Activated CD8-positive, alpha-beta memory T cell treated with anti-CD3 and anti-CD28 coated beads, Interleukin-2, amount 10 ng/mL, durations not matched to agents 7 days and 5 days (primary cell): ENCODE results near the gene CYP51A1. TPM values are rescaled to one million over a fixed set of nuclear protein-coding genes. Genes with fewer than 3 reads are reported as not detected.
"Not testable (repeated sequence)": the region's sequence is repeated elsewhere in the genome, so short reads cannot be mapped to it uniquely, and the experiment has no call there.

Experiments
- ATAC-seq: fragments of 150-1000 bp; cut with Tn5 transposase; one replicate; pipeline ENCODE4 v1.10.0; 2021; ENCODE audit warnings: moderate library complexity
- CTCF ChIA-PET: fragments of 350-600 bp; sonication (Branson Sonifier 250); formaldehyde crosslinking; loops from one replicate; lab custom pipeline; 2021; ENCODE audit warnings: antibody characterized with exemption; lab: Charles Lee
- DNase-seq: peaks from one replicate; pipeline ENCODE4 v3.0.0-alpha.2; 2020
- H3K27ac Mint-ChIP-seq: one replicate; pipeline ENCODE4 v1.8.0; 2021; ENCODE audit warnings: mild to moderate bottlenecking, mixed read lengths
- H3K27me3 Mint-ChIP-seq: one replicate; pipeline ENCODE4 v1.8.0; 2021; ENCODE audit warnings: mixed read lengths
- H3K36me3 Mint-ChIP-seq: one replicate; pipeline ENCODE4 v1.8.0; 2021; ENCODE audit warnings: mild to moderate bottlenecking, mixed read lengths
- H3K4me1 Mint-ChIP-seq: one replicate; pipeline ENCODE4 v1.8.0; 2021; ENCODE audit warnings: mixed read lengths
- H3K4me3 Mint-ChIP-seq: one replicate; pipeline ENCODE4 v1.8.0; 2021; ENCODE audit warnings: mild to moderate bottlenecking, moderate library complexity, mixed read lengths
- H3K9me3 Mint-ChIP-seq: one replicate; pipeline ENCODE4 v1.8.0; 2022; ENCODE audit warnings: low read depth, mixed read lengths
- total RNA-seq, 2 experiments: library from RNA; stranded (reverse); gene quantifications; one replicate each; pipeline ENCODE4 v1.2.3, GENCODE V29; 2021

Gene CYP51A1
- 10 to 100 TPM; 40.7 to 68.2 TPM for total RNA-seq

DNA sequence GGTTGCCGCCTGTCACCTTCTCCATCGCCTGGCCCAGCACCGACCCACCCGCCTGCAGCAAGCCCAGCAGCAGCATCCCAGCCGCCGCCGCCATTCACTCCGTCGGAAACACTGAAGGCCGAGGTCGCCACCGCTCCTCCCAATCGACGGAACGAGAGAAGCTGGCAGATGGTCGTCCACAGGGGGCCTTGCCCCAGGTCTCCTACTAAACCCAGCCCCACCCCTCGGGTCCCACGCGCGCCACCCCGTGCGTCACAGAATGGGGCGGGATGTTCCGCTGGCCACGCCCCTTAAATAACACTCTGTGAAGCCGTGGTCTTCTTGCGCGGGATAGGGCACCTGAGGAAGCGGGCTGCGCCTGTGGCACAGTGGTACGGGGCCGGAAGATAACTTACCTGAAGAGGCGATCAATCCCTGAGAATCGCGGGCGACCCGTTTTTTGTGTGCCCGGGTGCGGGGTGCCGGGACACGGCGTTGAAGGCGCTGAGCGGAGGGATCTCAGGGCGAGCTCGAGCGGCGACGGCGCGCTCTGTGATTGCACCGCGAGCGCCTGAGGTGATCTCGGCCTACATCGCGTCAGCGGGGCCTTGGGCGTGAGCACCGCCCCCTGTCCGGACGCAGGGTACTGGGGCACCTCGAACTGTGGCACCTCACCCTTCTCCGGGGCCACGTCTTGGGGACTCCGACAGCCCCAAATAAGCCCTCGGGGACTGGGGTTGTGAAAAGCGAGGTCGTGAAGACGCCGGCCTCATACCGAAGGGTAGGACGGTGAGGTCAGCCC lies at the start of gene CYP51A1:
Gene CYP51A1, minus strand, starts transcription at position 207 of the 781 bp plus-strand sequence. Its CDS starts 113 bp downstream, at position 94.
- ATAC-seq = peak; percentile 93

DNA sequence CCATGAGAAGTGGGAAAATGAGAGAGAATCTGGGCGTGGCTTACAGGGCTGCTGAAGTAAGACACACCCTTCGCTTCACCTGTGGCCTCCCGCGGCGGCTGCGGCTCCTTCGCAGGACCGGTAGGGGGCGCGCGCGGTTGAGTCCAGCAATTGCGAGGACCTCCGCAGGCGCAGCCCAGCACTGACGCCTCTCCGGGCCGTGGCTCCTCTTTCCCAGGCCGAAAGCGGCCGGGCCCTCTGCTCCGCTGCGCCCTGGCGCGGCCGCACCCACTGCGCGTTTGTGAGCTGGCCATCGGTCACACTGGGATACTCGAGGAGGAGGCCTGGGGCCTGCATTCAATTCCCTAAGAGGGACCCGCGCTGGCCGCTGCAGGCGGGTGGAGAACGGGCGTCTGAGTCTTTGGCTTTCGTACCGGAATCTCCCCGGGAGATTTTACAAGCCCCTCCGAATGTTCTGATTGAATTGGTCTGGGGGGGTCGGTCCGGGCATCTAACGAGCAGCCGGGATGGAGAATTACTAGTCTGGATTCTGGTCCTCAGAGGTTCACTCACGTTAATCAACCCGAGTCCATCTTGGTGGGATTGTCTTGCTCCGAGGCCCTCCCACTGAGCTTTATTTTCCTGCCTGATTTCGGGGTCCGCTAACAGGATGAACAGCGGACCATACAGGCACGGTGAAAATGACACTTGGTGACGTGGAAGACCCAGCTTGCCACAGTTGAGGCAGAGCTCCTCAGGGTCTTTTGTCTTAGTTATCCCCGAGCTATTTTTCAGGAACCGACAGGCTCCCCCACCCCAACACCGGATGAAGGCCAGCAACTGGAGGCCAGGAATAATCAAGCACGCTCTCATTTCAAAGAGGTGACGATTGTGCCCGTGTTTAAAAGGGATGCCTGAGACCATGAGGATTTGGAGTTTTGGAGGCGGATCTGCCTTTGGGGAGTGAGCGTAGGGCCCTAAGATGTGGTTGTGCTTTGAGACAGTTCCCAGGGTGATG lies 44.9 kb upstream of the CYP51A1 start, which contains the start of gene LRRD1:
Gene LRRD1, minus strand, starts transcription at position 215 of the 997 bp plus-strand sequence. CDS start 13,940 bp downstream, outside the sequence.
- H3K27ac Mint-ChIP-seq = no peak within 1 kb of the TSS

More for the DNA sequence above, at the start of gene CYP51A1:
- Mint-ChIP-seq H3K36me3 (peaks cover 25% of the 10 kb centered on the region), H3K27me3 (peaks cover 4% of the 10 kb centered on the region), H3K9me3 (peaks cover 2% of the 10 kb centered on the region), H3K4me3 (peak within 1 kb of the TSS; percentile 93), H3K27ac (peak within 1 kb of the TSS; percentile 100), H3K4me1 (peaks cover 40% of the 10 kb centered on the region)
- peak; percentile 95 for DNase-seq
- CTCF ChIA-PET = interaction anchor here (0.7 to 1.4 kb wide), 4 partner anchors 9 to 314 kb away, joined by 3 to 6 read pairs (median 4); partner anchors contain the start of gene MTERF1

DNA sequence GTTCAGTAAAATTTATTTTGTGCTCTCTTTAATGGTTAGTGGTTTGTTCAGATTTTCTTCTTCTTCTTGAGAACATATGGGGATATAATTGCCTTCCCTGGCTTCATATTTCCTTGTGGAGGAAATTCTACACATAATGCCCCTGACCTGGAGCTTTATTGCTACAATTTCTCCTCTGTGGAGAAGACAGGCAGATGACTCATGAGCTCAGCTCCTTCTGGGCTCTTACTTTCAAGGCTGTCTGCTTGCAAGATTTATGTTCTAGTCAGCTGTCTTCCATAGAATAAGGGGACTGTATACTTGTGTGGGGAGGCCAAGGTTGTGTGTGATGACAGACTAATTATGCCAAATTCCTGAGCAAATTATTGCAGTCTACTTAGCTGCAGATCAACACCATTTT lies 43.1 kb upstream of the CYP51A1 start:
- Mint-ChIP-seq H3K27ac (no peak overlapping the region), H3K36me3 (no peaks in the 10 kb centered on the region), H3K27me3 (peaks cover 32% of the 10 kb centered on the region), H3K4me1 (peaks cover 11% of the 10 kb centered on the region), H3K9me3 (no peaks in the 10 kb centered on the region), H3K4me3 (no peak overlapping the region)
- DNase-seq (no peak), ATAC-seq (no peak)
- CTCF ChIA-PET = interaction anchor here (1.1 kb wide), 1 partner anchor 15 kb away, joined by 3 read pairs; no protein-coding TSS in a partner anchor

More for the DNA sequence above, 44.9 kb upstream of the CYP51A1 start, which contains the start of gene LRRD1:
- peaks cover 11% of the 10 kb centered on the region for H3K4me1 Mint-ChIP-seq
- CTCF ChIA-PET = interaction anchor here (0.7 to 1.5 kb wide), 10 partner anchors 9 to 298 kb away, joined by 3 to 19 read pairs (median 4); partner anchors contain the start of gene GATAD1
- ATAC-seq = peak; percentile 100
- H3K36me3 Mint-ChIP-seq = no peaks in the 10 kb centered on the region
- H3K27me3 Mint-ChIP-seq = peaks cover 22% of the 10 kb centered on the region
- no peaks in the 10 kb centered on the region for H3K9me3 Mint-ChIP-seq
- peak; percentile 93 for DNase-seq
- H3K4me3 Mint-ChIP-seq = peak within 1 kb of the TSS; percentile 70

DNA sequence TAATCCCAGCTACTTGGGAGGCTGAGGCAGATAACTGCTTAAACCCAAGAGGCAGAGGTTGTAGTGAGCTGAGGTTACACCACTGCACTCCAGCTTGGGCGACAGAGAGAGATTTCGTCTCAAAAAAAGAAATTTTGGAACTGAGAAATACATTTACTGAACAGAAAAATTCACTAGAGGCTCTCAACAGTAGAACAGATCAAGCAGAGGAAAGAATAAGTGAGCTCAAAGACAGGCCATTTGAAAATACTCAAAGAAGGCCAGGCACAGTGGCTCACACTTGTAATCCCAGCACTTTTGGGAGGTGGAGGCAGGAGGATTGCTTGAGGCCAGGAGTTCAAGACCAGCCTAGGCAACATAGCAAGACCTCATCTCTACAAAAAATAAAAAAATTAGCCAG lies 35.3 kb upstream of the CYP51A1 start:
- not testable (repeated sequence) for H3K4me3 Mint-ChIP-seq, H3K27ac Mint-ChIP-seq
- CTCF ChIA-PET = interaction anchor here (1.3 kb wide), 1 partner anchor 10 kb away, joined by 3 read pairs; no protein-coding TSS in a partner anchor

DNA sequence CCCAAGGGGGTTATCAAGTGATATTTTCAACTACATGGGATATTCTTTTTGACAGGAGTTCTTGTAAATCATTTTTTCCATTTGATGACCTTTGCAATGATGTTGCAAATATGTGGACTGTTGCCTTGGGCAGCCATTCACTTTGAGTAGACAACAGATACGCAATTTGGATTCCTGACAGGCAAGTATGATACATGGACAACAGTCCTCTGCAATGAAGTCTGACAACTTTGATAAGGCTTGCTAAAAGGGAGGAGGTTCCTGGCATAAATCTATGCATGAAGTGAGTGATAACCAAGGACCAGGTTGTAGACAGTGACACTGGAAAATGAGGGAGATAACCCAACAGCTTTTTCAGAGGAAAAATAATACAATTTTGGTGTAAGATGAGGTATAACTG lies 27.0 kb upstream of the CYP51A1 start:
- CTCF ChIA-PET = no interaction called here
- no peak overlapping the region for H3K27ac Mint-ChIP-seq
- DNase-seq (no peak), ATAC-seq (no peak)
- no peak overlapping the region for H3K4me3 Mint-ChIP-seq
- H3K36me3 Mint-ChIP-seq = peaks cover 1% of the 10 kb centered on the region
- peaks cover 30% of the 10 kb centered on the region for H3K27me3 Mint-ChIP-seq
- H3K4me1 Mint-ChIP-seq = peaks cover 5% of the 10 kb centered on the region
- no peaks in the 10 kb centered on the region for H3K9me3 Mint-ChIP-seq

More for the DNA sequence above, 35.3 kb upstream of the CYP51A1 start:
- not testable (repeated sequence) for H3K4me1 Mint-ChIP-seq, DNase-seq, ATAC-seq, H3K9me3 Mint-ChIP-seq, H3K36me3 Mint-ChIP-seq
- H3K27me3 Mint-ChIP-seq = peaks cover 26% of the 10 kb centered on the region

DNA sequence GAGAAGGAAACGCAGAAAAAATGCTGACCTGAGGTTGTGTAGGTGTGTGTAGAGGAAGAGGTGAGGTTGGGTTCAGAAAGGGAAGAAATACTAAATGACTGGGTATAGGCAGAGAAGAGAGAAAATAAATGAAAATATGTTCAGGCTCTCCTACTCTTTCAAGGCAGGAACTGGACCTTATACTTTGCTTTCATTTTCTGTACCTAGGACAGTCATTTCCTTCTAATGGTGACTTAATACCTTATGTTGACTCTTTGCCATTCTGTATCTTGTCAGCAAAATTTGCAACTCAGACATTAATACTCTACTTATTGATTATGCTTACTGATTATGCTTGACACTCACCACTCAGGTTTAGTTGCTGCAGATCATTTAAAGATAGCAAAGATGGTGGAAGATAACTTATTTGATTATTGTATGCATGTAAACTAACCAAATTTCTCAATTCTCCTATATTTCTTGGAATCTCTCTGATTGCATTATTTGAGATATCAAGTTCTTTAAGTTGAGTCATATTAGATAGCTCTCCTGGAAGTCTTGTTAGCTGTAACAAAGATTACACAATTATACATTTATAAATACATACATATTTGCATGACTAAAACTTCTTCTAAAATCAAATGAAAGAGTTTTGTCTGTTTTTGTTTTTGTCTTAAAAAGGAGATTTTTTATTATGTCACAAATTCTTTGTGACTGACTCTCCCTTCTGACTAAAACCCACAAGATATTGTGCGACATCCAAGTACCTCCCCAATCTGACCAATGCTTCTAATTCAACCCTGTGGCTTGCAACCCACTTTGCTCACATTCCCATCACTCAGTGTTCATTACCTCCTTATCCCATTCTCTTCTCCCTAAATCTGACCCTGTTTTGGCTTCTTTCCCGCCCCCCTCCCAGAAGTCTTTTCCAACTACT lies 24.6 kb upstream of the CYP51A1 start:
- H3K4me1 Mint-ChIP-seq = peaks cover 5% of the 10 kb centered on the region
- H3K9me3 Mint-ChIP-seq = no peaks in the 10 kb centered on the region
- CTCF ChIA-PET = no interaction called here
- H3K27me3 Mint-ChIP-seq = peaks cover 28% of the 10 kb centered on the region
- no peak for DNase-seq
- H3K4me3 Mint-ChIP-seq = no peak overlapping the region
- H3K36me3 Mint-ChIP-seq = peaks cover 1% of the 10 kb centered on the region
- peak; percentile 53 for ATAC-seq
- H3K27ac Mint-ChIP-seq = no peak overlapping the region

DNA sequence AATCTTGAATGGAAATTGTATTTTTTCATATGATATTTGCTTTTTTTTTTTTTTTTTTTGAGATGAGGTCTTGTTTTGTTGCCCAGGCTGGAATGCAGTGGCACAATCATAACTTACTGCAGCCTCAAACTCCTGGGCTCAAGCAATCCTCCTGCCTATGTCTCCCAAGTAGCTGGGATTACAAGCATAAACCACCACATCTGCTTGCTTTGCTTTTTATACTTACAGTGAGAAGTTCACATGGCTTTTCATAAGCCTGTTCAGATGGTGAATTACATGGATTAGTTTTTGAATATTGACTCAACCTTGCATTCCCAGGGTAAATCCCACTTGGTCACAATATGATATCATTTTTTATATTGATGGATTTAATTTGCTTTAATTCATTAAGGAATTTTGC lies 22.7 kb upstream of the CYP51A1 start:
- ATAC-seq (no peak), DNase-seq (no peak)
- CTCF ChIA-PET = no interaction called here
- Mint-ChIP-seq H3K9me3 (no peaks in the 10 kb centered on the region), H3K4me1 (peaks cover 5% of the 10 kb centered on the region), H3K27me3 (peaks cover 18% of the 10 kb centered on the region), H3K36me3 (peaks cover 1% of the 10 kb centered on the region), H3K27ac (no peak overlapping the region), H3K4me3 (no peak overlapping the region)

DNA sequence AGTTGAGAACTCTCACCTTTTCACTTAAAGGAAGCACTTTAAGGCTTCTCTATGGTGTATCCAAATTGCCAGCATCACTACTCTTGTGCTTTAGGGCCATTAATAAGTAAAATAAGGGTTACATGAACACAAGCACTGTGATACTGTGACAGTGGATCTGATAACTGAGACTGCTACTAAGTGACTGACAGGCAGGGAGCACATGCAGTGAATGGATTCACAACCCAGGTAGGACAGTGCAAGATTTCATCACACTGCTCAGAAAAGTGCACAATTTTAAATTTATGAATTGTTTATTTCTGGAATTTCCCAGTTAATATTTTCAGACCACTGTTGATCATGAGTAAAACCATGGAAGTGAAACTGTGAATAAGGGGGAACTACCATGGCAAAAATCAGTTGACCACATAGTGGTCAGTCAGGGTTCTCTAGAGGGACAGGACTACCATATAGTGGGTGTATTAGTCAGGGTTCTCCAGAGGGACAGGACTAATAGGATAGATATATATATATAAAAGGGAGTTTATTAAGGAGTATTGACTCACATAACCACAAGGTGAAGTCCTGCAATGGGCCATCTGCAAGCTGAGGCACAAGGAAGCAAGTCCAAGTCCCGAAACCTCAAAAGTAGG lies 20.9 kb upstream of the CYP51A1 start:
- peaks cover 1% of the 10 kb centered on the region for H3K36me3 Mint-ChIP-seq
- ATAC-seq (no peak), DNase-seq (no peak)
- H3K27ac Mint-ChIP-seq = no peak overlapping the region
- CTCF ChIA-PET = no interaction called here
- H3K9me3 Mint-ChIP-seq = no peaks in the 10 kb centered on the region
- H3K27me3 Mint-ChIP-seq = peaks cover 9% of the 10 kb centered on the region
- peaks cover 5% of the 10 kb centered on the region for H3K4me1 Mint-ChIP-seq
- H3K4me3 Mint-ChIP-seq = no peak overlapping the region

DNA sequence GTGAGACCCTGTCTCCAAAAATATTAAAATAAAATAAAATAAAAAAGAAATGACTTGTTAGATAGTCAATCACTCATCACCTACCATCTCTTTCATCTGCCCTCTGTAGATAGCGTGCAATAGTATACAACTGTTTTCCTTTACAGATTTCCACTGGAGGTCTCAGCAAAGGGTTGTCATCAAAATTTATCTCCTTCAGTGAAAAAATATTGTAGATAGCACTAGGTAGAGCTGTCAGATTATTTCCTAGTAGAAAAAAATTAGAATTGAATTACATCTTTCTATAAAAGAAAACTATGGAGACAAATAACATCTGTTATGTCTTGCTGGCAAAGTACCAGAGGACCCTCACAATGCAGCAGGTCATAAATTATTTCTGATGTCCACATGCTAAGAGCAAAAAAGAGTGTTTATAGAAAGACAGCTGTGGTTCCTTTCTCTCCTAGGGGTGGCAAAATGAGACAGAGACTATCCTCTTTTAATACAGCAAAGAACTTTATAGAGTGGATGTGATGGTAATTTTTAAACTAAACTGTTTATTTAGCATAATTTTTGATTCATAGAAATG lies 16.3 kb upstream of the CYP51A1 start:
- Mint-ChIP-seq H3K4me3 (no peak overlapping the region), H3K27me3 (peaks cover 7% of the 10 kb centered on the region), H3K36me3 (no peaks in the 10 kb centered on the region), H3K9me3 (no peaks in the 10 kb centered on the region), H3K27ac (no peak overlapping the region), H3K4me1 (no peaks in the 10 kb centered on the region)
- CTCF ChIA-PET = no interaction called here
- DNase-seq = no peak
- no peak for ATAC-seq

DNA sequence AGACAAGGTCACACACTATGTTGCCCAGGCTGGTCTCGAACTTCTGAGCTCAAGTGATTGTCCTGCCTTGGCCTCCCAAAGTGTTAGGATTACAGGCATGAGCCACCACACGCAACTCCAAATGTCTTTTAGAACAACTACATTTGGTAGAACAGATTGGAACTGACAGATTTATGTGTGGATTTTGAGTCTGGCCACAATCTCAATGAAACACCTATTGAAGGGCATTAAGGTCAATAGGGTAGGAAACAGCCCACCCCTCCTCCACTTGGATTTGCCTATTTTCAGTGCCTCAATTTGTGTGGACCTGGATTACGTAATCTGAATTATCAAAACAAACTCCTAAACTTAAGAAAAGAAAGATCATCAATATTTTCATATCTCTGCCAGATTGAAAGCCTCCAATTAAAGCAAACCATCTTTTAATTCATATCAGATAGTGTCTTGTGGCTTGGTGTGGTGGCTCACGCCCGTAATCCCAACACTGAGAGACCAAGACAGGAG lies 15.5 kb upstream of the CYP51A1 start:
- Mint-ChIP-seq H3K4me3 (no peak overlapping the region), H3K27ac (no peak overlapping the region), H3K36me3 (no peaks in the 10 kb centered on the region), H3K27me3 (peaks cover 3% of the 10 kb centered on the region), H3K4me1 (no peaks in the 10 kb centered on the region), H3K9me3 (no peaks in the 10 kb centered on the region)
- CTCF ChIA-PET = no interaction called here
- DNase-seq = no peak
- ATAC-seq = no peak

DNA sequence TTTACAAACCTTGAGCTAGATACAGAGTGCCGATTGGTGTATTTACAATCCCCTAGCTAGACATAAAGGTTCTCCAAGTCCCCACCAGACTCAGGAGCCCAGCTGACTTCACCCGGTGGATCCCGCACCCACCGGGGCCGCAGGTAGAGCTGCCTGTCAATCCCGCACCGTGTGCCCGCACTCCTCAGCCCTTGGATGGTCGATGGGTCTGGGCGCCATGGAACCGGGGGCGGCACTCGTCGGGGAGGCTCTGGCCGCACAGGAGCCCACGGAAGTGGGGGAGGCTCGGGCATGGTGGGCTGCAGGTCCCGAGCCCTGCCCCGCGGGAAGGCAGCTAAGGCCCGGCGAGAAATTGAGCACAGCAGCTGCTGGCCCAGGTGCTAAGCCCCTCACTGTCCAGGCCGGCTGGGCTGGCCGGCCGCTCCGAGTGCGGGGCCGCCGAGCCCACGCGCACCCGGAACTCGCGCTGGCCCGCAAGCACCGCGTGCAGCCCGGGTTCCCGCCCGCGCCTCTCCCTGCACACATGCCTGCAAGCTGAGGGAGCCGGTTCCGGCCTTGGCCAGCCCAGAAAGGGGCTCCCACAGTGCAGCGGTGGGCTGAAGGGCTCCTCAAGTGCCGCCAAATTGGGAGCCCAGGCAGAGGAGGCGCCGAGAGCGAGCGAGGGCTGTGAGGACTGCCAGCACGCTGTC lies 9.1 kb upstream of the CYP51A1 start:
- CTCF ChIA-PET, H3K27me3 Mint-ChIP-seq, H3K36me3 Mint-ChIP-seq, DNase-seq, H3K9me3 Mint-ChIP-seq, H3K27ac Mint-ChIP-seq, ATAC-seq, H3K4me1 Mint-ChIP-seq, H3K4me3 Mint-ChIP-seq: not testable (repeated sequence)
